ENCODE results near the gene ZNF784.

ZNF784 gene

GRCh38 chr19:55647732-55648584, 23.6 kb upstream of the ZNF784 start, which contains the start of gene CCDC106:
TSS of gene CCDC106 (plus strand) at chr19:55648212. CDS start at chr19:55649047, 835 bp downstream.
- in situ Hi-C loops (cut with HindIII; ENCODE audit: low sequenced_read_pairs), result no loop called here
- peak within 1 kb of the TSS; percentile 76 for H3K4me3 ChIP-seq (ENCODE audit: low read depth, low read length)
- DNase-seq (ENCODE audit: low read depth), result no peak
- TF ChIP-seq CTCF (IDR thresholded peaks at IDR 0.05; ENCODE audit: low read depth, low read length, missing control alignments), result no peak

GRCh38 chr19:55646889-55647731, 22.7 kb upstream of the ZNF784 start:
- no peak for DNase-seq (ENCODE audit: low read depth)
- in situ Hi-C loops (cut with HindIII; ENCODE audit: low sequenced_read_pairs), result no loop called here
- peak overlapping the region; percentile 76 for H3K4me3 ChIP-seq (ENCODE audit: low read depth, low read length)
- no peak for TF ChIP-seq CTCF (IDR thresholded peaks at IDR 0.05; ENCODE audit: low read depth, low read length, missing control alignments)

GRCh38 chr19:55645512-55645881, 21.1 kb upstream of the ZNF784 start:
- no peak overlapping the region for H3K4me3 ChIP-seq (ENCODE audit: low read depth, low read length)
- in situ Hi-C loops (cut with HindIII; ENCODE audit: low sequenced_read_pairs), result no loop called here
- no peak for DNase-seq (ENCODE audit: low read depth)
- no peak for TF ChIP-seq CTCF (IDR thresholded peaks at IDR 0.05; ENCODE audit: low read depth, low read length, missing control alignments)

- no peak for TF ChIP-seq CTCF (IDR thresholded peaks at IDR 0.05; ENCODE audit: low read depth, low read length, missing control alignments)
- in situ Hi-C loops (cut with HindIII; ENCODE audit: low sequenced_read_pairs), result no loop called here
- H3K4me3 ChIP-seq (ENCODE audit: low read depth, low read length), result peak overlapping the region; percentile 82
- no peak for DNase-seq (ENCODE audit: low read depth)
Observed at GRCh38 chr19:55644842-55645511, 20.6 kb upstream of the ZNF784 start.

GRCh38 chr19:55644191-55644833, 19.9 kb upstream of the ZNF784 start:
- in situ Hi-C loops (cut with HindIII; ENCODE audit: low sequenced_read_pairs), result no loop called here
- no peak for DNase-seq (ENCODE audit: low read depth)
- peak overlapping the region; percentile 82 for H3K4me3 ChIP-seq (ENCODE audit: low read depth, low read length)
- TF ChIP-seq CTCF (IDR thresholded peaks at IDR 0.05; ENCODE audit: low read depth, low read length, missing control alignments), result no peak

GRCh38 chr19:55643887-55644176, 19.5 kb upstream of the ZNF784 start:
- no peak for DNase-seq (ENCODE audit: low read depth)
- in situ Hi-C loops (cut with HindIII; ENCODE audit: low sequenced_read_pairs), result no loop called here
- H3K4me3 ChIP-seq (ENCODE audit: low read depth, low read length), result peak overlapping the region; percentile 82
- TF ChIP-seq CTCF (IDR thresholded peaks at IDR 0.05; ENCODE audit: low read depth, low read length, missing control alignments), result no peak

Measured in astrocyte of the cerebellum (primary cell).